Stimulated activated CD4-positive, alpha-beta T cell treated with anti-CD3 and anti-CD28 coated beads, TNF-alpha, amount 100 ng/mL, for 4 hours (primary cell): ENCODE data around the gene KIF5C.

ENCODE experiments used
- DNase-seq, 3 experiments: peaks; one replicate each; pipeline ENCODE4 v3.0.0-alpha.2; 2020; ENCODE audit warnings: low read depth in 3 of 3

Gene KIF5C

DNA sequence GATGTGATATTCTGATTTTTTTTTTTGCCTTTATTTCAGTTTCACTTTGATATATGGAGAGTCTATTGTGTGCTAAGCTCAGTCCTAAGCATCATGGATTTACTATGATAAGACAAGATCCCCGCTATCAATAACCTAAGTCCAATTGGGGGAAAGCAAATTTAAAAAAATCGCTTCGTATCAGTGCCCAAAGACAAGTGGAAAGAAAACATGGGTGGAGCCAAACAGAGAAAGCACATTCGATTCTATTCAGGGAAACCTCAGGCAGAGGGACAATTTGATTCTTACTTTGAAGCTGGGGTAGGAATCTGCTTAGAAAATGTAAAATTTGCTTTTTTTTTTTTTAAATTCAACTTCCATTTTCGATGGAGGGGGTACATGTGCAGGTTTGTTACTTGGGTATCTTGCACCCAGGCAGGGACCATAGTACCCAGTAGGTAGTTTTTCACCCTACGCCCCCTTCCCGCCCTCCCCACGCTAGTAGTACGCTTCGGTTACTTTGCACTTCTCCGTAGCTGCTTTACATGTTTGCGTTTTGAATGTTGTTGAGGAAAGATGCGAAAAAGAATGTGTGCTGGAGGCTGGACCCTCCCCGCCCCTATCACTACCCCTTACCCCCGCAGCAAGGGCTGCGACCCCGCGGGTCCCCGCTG, 12.4 kb downstream of the KIF5C start:
- DNase-seq = no peak

DNA sequence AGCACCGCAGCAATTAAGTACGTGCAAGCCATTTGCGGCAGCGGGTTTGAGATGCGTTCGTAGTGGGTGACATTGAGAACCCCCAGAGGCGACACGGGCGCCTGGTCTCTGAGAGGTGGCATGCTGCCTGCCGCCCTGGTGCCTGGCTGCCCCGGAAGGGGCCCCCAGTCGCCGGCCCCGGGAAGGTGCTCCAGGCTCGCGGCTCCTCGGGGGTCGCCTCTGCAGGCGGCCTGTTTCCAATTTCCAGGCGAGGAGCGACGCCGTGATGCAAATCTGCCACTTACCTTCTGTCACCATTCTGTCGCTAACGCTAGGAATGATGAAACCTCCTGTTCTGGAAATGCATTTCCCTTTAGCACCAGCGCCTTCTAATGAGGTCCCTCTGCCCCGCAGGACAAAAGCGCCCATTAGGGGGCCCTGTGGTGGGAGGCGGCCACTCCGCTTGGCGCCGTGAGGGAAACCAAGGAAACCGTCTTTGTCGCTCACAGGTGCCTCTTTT, 13.0 kb downstream of the KIF5C start:
- DNase-seq = no peak

DNA sequence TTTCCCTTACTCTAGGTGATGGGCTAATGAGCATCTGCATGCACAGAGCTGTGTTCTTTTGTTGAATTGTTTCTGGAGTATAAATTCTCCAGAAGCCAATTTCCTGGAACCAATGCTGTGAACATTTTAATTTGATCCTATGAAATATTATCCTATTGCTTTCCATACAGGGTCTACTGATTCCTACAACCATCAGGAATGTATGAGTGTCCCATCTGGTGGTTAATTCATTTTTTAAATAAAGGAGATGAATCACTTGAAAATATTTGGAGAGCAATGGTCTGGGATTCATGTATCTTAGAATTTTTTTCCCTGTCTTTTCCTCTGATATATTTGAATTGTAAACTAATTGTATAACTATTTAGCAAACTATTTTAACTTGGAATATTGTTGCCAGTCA, 14.0 kb downstream of the KIF5C start:
- DNase-seq = no peak

DNA sequence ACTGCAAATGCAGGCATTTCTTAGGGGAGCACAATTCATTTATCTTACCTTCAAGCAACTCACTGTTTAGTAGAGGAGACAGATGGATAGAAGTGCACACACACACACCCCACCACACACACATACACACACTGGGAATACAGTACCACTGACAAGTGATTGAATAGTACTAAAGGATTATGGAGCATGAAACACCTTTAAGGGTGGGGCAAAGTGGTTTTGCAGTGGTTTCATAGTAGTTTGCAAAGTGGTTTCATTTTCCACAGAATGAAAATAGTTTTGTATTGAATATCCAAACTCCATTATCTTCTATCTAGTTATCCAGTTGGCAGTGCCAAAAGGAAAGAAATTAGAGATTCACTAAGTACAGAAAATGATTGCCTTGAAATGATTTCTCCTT, 18.9 kb downstream of the KIF5C start:
- DNase-seq = no peak

DNA sequence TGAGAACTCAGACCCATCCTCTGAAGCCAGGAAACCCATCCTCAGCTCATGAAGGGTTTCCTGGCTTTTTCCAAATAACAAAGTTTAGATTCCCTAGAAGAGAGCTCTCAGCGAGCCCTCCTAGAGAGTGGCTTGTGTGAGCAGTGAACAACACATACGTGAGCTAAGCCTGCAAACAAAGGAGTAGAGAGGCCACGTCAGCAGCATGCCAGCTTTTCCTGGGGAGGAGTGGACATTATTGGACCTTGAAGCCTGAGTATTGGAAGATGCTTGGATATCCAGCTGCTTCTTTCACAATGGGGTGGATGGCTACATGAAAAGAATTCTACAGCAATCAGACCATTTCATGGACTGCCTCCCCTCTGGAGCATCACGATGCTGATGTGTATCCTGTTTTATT, 21.1 kb downstream of the KIF5C start:
- DNase-seq = no peak

DNA sequence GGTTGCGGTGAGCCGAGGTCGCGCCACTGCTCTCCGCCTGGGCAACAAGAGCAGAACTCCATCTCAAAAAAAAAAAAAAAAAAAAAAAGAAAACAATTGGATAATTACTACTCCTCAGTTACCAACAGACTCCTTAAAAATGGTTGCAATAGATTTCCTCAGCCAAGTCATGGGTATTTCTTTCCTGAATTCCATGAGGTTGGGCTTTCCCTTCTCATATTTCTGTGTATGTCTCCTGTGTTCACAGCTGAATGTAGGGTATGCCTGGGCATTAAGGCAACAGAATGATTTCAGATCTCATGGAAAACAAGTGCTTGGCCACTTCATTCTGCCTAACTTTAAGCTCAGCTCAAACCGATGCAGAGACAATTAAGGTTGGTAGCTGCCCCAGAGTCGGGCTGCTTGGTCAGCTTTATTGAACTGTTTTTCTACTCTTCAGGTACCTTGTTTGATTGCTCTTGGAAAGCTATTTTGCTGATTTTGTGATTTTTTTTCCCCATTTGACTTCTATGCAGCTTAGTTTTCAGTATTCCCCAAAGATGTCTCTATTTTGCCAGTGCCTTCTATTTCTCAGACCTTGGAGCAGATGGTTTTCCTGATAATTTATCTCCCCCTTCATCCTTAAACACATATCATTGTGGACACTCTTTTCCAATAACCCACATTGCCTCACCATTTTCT, 24.8 kb downstream of the KIF5C start:
- DNase-seq = no peak

DNA sequence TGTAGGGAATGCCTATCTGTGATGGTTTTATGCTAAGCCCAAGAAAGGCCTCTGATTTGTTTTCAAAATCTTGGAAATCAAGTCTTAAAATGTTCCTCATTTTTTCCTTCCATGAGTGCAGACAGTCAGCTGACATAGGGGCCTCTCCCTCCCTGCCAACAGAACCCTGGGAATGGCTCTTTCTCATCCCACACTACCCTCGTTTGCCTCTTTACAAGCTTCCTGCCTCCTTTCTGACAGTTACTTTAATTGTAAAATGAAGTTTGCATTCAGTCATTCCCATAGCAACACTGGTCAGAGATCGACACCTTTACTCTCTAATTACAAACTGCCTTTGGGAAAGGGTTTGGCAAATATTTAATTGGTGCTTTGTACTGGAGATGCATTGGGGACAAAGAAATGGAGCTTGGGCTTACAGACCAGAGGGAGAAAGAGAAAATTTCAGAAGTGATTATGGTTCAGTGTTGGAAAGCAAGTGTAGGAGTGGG, 25.4 kb downstream of the KIF5C start:
- no peak for DNase-seq

DNA sequence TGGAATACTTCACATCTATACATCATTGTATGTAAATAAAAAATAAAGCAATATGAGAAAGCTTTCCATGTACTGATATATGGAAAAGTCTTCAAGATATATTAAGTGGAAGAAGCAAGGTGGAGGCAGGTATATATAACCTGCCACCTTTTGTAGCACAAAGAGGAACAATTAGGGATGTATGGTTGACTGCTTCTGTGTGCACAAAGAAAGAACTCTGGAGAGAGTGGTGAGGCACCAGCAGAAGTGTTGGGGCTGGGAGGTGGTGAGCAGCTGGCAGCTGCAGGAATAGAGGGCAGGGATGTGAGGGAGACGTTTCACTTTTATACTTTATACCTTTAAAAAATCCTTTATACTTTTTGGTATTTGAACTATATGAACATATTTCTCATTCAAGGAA, 26.1 kb downstream of the KIF5C start:
- DNase-seq = no peak

DNA sequence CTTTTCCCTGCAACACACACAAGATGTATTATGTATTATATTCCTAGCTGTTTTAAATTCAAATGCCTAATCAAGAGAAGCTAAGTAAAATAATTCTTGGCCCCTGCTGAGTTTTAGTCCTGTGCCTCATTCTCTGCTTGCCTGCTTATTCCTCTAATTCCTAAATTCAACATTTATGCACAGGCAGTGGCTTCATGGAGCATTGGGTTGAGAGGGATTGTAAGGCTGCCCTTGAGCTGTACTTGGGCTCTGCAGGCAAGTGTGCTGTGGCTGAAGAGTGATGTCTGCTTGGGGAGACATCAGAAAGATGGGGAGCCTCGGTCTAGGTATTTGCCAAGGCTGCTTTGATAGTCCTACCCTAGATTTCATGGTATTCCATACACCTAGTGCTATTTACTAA, 27.8 kb downstream of the KIF5C start:
- no peak for DNase-seq

DNA sequence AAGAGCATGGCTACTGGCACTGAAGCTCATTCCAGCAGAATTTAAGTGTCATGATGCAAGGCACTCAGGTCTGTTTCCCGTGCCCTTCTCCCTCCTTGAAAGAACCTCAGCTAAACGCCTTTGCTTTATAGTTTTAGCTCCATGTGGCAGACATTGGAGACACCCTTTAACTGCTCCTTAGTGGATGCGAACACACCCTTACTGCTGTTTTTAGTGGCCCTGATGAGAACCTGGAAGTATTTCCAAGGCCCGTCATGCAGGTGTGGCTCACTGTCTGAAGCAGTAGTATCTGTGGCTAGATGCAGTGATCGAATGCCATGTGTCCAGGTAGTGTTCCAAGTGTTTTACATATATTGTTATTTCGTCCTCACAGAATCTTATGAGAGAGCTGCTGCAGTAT, 28.3 kb downstream of the KIF5C start:
- DNase-seq = no peak

DNA sequence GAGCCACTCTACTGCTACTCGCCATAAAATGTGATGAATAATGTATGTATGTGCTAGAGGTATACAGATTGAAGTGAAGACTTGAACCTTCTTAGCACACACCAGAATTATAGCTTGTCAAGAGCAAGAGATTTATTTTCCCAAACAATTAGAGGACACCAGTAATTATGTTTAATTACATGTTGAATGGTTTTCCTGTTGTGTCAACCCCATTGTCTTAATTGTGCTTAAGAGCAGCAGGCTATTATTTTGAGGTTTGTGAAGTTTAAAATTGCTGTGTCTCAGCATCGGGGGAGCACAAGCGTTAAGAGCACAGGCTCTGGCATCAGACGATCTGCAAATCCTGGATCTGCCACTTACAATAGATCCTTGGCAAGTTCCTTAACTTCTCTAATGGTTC, 29.0 kb downstream of the KIF5C start:
- no peak for DNase-seq

DNA sequence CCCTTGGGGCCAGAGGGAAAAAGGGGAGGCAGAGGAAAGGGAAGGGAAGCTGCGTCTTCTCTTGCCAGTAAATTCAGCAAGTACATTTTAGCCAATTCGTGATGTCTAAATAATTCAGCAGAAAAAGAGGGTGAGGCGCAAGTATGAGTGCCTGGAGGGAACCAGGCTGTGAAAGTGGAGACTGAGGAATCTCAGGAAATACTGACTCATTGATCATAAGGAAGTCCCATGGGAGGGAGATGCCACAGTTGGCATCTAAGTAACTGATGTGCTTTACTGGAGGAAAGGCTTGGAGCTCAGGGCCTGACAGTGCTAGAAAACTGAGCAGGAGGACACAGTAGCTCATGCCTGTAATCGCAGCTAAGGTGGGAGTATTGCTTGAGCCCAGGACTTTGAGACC, 31.1 kb downstream of the KIF5C start:
- no peak for DNase-seq

DNA sequence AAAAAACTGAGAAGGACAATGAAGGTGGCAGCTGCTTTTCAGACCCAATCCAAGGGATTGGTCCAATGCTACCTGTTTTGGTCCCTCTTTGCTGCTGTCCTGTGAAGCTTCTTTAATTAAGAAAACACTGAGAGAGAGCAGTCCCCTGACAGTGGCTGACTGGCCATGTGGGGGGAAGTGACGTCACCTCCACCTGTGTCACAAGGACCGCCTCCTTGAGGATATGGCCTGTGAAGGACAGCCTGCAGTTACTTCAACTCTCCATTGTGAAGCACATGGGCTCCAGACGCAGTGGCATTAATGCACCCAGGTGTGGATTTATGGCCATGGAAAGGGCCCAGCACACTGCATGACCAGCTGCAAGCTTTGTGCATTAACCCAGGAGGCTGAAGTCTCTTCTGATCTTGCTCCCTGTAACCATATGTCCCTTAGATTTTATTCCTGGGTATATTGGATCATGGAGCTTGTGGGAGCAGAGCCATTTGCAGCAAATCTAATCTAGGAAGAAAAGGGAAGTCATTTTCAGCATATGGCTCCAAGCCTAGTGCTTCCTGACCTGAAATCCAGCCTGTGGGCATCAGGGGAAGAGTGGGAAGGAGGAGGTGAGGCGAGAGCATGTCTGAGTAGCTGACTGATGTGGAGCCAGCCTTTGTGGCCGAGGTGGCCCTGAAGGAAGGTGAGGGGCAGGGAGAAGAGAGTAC, 32.2 kb downstream of the KIF5C start:
- DNase-seq = no peak

DNA sequence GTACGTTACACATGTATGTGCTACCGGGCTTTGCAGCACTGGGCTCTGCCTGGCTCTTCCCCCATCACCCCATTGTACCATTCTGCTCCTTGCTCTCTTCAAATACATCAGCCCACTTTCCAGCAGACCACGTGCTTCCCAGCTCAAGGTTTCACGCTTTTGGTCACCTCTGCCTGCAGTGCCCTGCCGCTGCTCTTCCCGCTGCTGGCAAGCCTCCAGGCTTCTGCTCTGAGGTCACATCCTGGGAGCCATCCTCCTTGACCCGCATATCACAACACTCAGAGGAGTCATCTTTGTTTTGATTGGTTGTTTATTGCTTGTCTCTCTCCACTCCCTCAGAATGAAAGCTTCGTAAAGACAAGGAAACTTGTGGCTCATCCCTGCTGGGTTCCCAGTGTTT, 34.1 kb downstream of the KIF5C start:
- DNase-seq = no peak

DNA sequence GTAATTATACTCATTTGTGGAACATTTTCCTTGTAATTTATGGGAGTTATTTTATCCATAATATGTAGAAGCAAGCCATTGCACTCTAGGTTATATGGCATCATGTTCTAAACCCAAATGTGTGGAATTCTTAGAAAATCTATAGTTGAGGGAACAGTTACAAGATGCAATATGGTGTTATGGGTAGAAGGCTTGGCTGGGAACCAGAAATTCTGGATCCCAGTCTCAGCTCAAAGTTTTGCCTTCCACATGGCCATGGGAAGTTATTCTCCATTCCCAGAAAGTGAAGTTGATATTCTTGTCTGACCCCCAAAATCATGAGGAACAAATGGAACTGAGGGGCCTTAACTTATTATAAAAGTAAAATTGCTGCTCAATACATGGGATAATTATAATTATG, 38.0 kb downstream of the KIF5C start:
- no peak for DNase-seq

DNA sequence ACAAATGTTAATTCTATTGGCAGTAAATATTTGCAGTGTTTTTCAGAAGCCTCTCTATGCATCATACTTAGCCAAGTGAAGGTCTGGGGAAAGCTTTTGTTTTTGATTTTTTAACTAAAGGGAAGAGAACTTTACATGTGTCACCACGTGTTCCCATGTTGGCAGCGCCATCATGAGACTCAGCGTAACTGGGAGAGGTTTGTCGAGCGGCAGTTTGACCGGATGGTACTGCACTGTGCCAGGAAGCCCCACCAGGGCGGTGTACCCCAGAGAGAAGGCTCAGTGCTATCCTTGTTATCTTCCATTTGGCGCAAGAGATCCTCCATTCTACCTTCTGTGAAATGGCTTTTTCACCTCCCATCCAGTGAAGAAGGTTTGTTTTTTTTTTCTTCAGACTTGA, 38.5 kb downstream of the KIF5C start:
- no peak for DNase-seq

DNA sequence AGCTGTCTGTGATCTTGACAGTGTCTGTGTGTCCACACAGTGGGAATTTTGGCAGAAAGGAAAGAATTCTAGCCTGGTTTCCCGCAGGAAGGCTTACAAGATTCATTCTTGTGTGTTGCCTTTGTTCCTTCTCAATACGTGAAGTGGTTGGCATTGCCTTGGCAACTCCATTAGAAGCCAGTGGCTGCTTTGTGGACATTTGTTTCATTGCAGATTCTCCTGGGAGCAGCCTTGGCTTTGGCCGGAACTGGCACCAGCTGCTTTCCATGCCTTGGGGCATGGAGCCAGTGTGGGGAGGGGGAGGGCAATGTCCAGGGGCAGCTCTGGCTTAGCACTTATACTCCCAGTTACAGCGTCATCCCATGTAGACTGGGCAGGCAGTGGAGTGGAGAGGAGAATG, 39.4 kb downstream of the KIF5C start:
- no peak for DNase-seq

DNA sequence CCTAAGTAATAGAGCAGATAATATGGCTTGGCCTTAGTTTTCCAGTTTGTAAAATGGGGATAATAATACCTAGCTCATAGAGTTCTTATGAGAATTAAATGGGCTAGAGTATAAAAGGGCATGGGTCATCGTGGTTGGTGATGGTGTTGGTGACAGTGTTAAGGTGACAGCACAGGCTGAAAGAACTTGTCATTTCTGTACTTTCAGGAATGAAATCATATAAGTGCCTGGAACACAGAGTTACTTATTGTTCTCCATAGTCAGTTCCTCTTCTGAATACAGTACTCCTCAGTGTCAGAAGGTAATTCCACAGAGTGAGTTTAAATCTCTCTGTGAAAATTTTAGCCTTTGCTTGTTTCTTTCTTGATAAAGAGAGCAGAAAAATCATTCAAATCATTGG, 42.4 kb downstream of the KIF5C start:
- no peak for DNase-seq

DNA sequence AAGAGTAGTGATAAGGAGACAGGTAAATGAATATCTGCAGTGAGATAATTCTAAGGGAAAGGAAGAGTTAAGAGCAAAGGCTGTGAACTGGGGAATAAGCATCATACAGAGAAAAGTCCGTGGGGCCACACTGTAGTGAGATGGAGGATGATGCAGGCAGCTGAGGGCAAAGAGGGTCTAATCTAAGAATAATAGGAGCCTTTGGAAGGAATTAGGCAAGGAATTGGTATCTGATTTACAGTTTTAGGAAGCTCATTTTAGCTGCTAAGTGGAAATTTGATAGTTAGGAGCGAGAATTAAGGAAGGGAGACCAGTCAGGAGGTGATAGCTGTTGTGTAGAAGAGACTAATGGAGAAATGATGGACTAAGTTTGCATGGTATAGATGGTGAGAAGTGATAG, 43.5 kb downstream of the KIF5C start:
- no peak for DNase-seq

DNA sequence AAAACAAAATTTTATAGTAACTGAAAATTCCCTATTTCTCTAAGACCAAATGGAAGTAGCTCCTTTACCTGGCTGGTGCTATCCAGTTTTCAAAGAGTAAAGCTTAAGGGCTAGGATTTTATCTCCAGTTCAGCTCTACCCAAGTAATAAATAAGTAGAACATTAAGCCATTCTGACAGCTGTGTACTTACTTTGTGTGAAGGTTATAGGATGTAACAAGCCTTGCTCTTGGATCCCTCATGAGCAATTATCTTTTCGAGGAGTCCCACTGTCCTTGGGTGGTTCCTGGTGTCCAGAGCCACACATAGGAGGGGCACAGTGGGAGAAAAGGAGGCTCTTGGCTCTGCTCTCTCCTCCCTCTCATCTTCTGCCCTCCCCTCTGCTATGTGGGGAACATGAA, 45.5 kb downstream of the KIF5C start:
- no peak for DNase-seq

DNA sequence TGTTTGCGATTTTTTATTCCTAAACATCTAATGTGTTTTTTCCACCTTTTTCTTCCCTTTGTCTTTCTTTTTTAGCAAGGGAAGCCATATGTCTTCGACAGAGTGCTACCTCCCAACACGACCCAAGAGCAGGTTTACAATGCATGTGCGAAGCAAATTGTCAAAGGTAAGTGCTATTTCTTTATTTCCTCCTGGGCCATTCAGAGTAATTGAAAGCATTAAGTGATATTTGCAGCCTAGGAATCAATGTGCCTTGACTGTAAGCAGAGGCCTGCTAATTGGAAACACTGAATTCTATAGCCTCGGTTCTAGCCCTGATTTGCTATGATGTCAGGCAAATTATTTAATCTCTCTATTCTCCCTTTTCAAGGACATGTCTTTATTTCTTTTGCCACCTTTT, 47.0 kb downstream of the KIF5C start:
- no peak for DNase-seq

DNA sequence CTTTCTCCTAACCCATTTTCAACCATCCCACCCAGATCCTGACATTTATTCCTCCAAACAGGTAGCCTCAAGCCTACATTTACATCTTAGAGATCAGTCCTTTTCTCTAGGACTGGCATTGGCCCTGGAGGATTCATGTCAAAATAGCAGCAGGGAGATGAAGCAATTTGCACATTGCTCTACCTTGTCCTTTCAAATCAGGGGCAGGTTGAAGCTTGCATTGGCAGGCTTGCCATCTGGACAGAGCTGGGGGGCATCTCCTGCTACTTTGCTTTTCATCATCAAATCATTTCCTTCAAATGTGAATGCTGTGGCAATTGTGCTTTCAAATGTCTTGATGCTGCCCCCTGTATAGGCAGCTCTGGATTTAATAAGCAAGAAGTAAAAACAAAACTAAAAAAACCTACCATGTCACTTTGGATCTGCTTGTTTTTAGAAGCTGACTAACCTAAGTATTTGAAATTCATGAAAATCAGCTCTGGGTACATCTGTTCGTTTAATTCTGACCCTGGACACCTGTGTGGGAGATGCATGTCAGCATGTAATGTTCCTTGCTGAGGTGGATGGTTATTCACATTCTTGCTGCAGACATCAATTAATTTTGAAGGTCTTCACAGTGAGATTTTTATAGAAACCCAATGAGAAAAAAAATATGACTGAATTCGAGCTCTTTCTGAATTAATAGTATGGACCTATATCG, 47.9 kb downstream of the KIF5C start:
- DNase-seq = no peak
